ENCODE results near the gene DNM1. TPM values are rescaled to one million over a fixed set of nuclear protein-coding genes. Genes with fewer than 3 reads are reported as not detected.

DNM1 gene
- total and polyA plus RNA-seq, 2 donors (not counting 3 experiments of a cell fraction or from before 2014, with no cell fraction given) = 0.59 to 2.9 TPM

DNA sequence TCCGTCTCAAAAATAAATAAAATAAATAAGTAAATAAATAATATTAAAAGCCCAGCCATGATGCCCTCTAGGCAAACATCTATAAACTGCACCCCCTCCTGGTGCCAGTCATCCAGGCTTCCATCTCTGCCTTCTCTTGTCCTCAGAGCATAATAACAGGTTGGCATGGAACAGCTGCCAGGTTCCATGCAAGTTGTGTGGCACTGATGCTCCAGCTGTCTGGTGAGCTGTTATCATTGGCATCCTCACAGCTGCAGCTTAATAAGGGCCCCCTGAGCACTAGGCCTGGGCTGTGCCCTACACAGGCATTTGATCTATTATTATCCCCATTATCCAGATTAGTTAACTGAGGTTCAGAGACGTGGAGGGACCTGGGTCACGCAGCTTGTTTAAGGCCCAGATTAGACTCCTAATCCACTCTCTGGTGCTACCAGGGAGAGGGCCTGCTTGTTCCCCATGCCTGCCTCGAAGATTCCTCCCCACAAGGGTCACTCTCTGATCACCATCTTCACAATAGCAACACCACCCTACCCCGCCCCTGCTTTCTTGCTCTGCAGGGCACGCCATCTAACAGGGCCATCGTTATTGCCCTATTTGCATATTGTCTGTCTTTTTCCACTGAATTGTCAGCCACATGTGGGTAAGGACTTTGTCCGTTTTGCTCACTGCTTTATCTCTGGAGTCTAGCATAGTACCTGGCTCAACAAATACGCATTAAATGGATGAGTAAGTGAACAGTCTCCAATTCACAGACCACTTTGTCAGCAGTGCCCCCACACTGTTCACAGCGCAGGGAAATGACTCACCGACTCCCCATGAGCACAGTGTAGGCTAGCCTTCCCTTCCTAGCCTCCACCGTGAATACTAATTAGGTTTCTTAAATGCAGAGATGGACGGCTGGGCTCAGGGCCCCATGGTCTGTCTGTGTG, 1.5 kb upstream of the DNM1 start:
- H3K4me2 ChIP-seq (ENCODE audit: insufficient read depth, low read length) = no peak overlapping the region
- dilution Hi-C loops (cut with MboI; ENCODE audit: extremely low pct_ligation_motif_present, low sequenced_read_pairs) = no loop called here
- H3K27me3 ChIP-seq (ENCODE audit: control insufficient read depth in 2 of 2, insufficient read depth in 2 of 2, low read length in 2 of 2) = peaks cover 9 to 10% of the 10 kb centered on the region in 2 experiments
- FAIRE-seq (no peak), DNase-seq (ENCODE audit: low read depth, low spot score) (no peak)
- ChIA-PET POLR2A (no interaction called here), CTCF (interaction anchor here (0.7 to 1.3 kb wide), 3 partner anchors 9 to 18 kb away, joined by 3 to 6 read pairs (median 3); partner anchors contain the start of gene CIZ1)
- intact Hi-C loops (cut with micrococcal nuclease) = loop anchor here (2.0 kb wide), 1 partner anchor 49 kb away; no protein-coding TSS in a partner anchor
- H3K27ac ChIP-seq (ENCODE audit: insufficient read depth, low read depth, low read length) = no peak overlapping the region
- TF ChIP-seq JUN (IDR thresholded peaks at IDR 0.05; ENCODE audit: borderline replicate concordance, insufficient read depth, insufficient read length, low read depth) (no peak), FOS (IDR thresholded peaks at IDR 0.05; ENCODE audit: borderline replicate concordance, insufficient read depth, low read length) (no peak), GATA2 (IDR thresholded peaks at IDR 0.05; ENCODE audit: insufficient read depth, insufficient read length, low read depth, low read length) (no peak), EZH2 (IDR thresholded peaks at IDR 0.05; ENCODE audit: borderline replicate concordance, low read depth, low read length, severe bottlenecking) (no peak), POLR2A (IDR thresholded peaks at IDR 0.05; ENCODE audit: low read depth, low read length) (no peak), MAX (IDR thresholded peaks at IDR 0.05; ENCODE audit: insufficient read depth, insufficient read length) (no peak), POLR2AphosphoS5 (IDR thresholded peaks at IDR 0.05; ENCODE audit: insufficient read depth, low read depth, low read length) (no peak), MYC (IDR thresholded peaks at IDR 0.05; ENCODE audit: low read depth, low read length) (no peak)
- TF ChIP-seq, protein P1, sequence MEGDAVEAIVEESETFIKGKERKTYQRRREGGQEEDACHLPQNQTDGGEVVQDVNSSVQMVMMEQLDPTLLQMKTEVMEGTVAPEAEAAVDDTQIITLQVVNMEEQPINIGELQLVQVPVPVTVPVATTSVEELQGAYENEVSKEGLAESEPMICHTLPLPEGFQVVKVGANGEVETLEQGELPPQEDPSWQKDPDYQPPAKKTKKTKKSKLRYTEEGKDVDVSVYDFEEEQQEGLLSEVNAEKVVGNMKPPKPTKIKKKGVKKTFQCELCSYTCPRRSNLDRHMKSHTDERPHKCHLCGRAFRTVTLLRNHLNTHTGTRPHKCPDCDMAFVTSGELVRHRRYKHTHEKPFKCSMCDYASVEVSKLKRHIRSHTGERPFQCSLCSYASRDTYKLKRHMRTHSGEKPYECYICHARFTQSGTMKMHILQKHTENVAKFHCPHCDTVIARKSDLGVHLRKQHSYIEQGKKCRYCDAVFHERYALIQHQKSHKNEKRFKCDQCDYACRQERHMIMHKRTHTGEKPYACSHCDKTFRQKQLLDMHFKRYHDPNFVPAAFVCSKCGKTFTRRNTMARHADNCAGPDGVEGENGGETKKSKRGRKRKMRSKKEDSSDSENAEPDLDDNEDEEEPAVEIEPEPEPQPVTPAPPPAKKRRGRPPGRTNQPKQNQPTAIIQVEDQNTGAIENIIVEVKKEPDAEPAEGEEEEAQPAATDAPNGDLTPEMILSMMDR (IDR thresholded peaks at IDR 0.05; ENCODE audit: extremely low read depth in 1 of 2, insufficient read depth in 1 of 2, low read depth in 1 of 2, low read length in 2 of 2) = no peak
- H4K20me1 ChIP-seq (replicated peaks; ENCODE audit: control insufficient read depth, extremely low read depth, insufficient read depth, low read length) = no peaks in the 10 kb centered on the region
- no peaks in the 10 kb centered on the region for H3K79me2 ChIP-seq (ENCODE audit: control insufficient read depth, insufficient read depth, low read length)
- H3K9ac ChIP-seq (replicated peaks; ENCODE audit: extremely low read depth, insufficient read depth, low read length) = no peak overlapping the region
- no peaks in the 10 kb centered on the region for H3K9me1 ChIP-seq (replicated peaks; ENCODE audit: control insufficient read depth, extremely low read depth, insufficient read depth, low read length)
- no peaks in the 10 kb centered on the region for H3K36me3 ChIP-seq (ENCODE audit: control insufficient read depth in 2 of 2, extremely low read depth in 1 of 2, insufficient read depth in 2 of 2, low read length in 2 of 2)
- H3K4me1 ChIP-seq (ENCODE audit: control insufficient read depth, extremely low read depth, insufficient read depth, low read length) = peaks cover 10% of the 10 kb centered on the region
- peak overlapping the region; percentile 55 for H2AFZ ChIP-seq (ENCODE audit: low read depth, low read length)
- no peaks in the 10 kb centered on the region for H3K9me3 ChIP-seq (replicated peaks; ENCODE audit: control insufficient read depth, insufficient read depth, low read length)
- no TSS peak for BruUV-seq (replicated peaks)
- no peak overlapping the region for H3K4me3 ChIP-seq (replicated peaks in 1 of 3; ENCODE audit: insufficient read depth in 1 of 3, low read depth in 1 of 3, low read length in 3 of 3)
